BJ (cell line): ENCODE data around the gene KLF15. TPM values are rescaled to one million over a fixed set of nuclear protein-coding genes. Genes with fewer than 3 reads are reported as not detected.

Source experiments
- CTCF ChIA-PET: fragments of 350-600 bp; formaldehyde crosslinking; extraction: SDS; loops from one replicate; lab custom pipeline; 2021; ENCODE audit warnings: antibody characterized with exemption, inconsistent platforms; lab: Yijun Ruan, JAX
- POLR2A ChIA-PET: fragments of 300-600 bp; sonication (Branson Sonifier 250); formaldehyde crosslinking; extraction: SDS; loops from one replicate; lab custom pipeline; 2021; ENCODE audit warnings: antibody characterized with exemption; lab: Charles Lee
- DNase-seq: peaks from one replicate; pipeline ENCODE4 v3.0.0-alpha.2; 2011; ENCODE audit warnings: low read depth
- H3K27me3 ChIP-seq: 2 replicates; pipeline ENCODE4 v1.6.0; 2011; ENCODE audit warnings: low read length; ENCODE audit not compliant: control insufficient read depth, insufficient read depth
- H3K36me3 ChIP-seq: 2 replicates; pipeline ENCODE4 v1.5.1; 2011; ENCODE audit warnings: low read length; ENCODE audit not compliant: control insufficient read depth, insufficient read depth
- H3K4me3 ChIP-seq: 2 replicates; pipeline ENCODE4 v1.5.1; 2011; ENCODE audit warnings: low read depth, mild to moderate bottlenecking, control low read depth, low read length
- CTCF ChIP-seq: IDR thresholded peaks from 2 replicates; pipeline ENCODE4 v1.5.1; 2011; ENCODE audit warnings: low read depth, mild to moderate bottlenecking, control low read depth, inconsistent platforms, low read length, moderate library complexity; ENCODE audit not compliant: insufficient read depth
- polyA plus RNA-seq: library from polyadenylated mRNA; depleted of rRNA; stranded (reverse); fragments of >200 nt; gene quantifications from 2 replicates; pipeline ENCODE4 v1.2.3, GENCODE V29; 2011

Gene KLF15
- polyA plus RNA-seq, 1 experiment: 0.44 TPM

GRCh38 chr3:126355251-126355650 lies 2.0 kb downstream of the KLF15 start:
- POLR2A ChIA-PET: no interaction called here
- CTCF ChIA-PET: interaction anchor here (1.4 kb wide), 1 partner anchor 109 kb away, joined by 3 read pairs; no protein-coding TSS in a partner anchor

GRCh38 chr3:126354776-126355175 lies 2.4 kb downstream of the KLF15 start:
- no peak overlapping the region for H3K4me3 ChIP-seq
- no peaks in the 10 kb centered on the region for H3K36me3 ChIP-seq
- CTCF ChIA-PET: interaction anchor here (1.4 kb wide), 1 partner anchor 108 kb away, joined by 3 read pairs; no protein-coding TSS in a partner anchor
- no peak for DNase-seq
- POLR2A ChIA-PET: no interaction called here
- peaks cover 8% of the 10 kb centered on the region for H3K27me3 ChIP-seq
- TF ChIP-seq CTCF: no peak

More at GRCh38 chr3:126355251-126355650, 2.0 kb downstream of the KLF15 start:
- TF ChIP-seq CTCF: no peak
- Histone ChIP-seq H3K36me3 (no peaks in the 10 kb centered on the region), H3K27me3 (peaks cover 13% of the 10 kb centered on the region), H3K4me3 (no peak overlapping the region)
- no peak for DNase-seq

GRCh38 chr3:126353694-126354321 lies 3.4 kb downstream of the KLF15 start:
- TF ChIP-seq CTCF: no peak
- peaks cover 7% of the 10 kb centered on the region for H3K27me3 ChIP-seq
- no peaks in the 10 kb centered on the region for H3K36me3 ChIP-seq
- CTCF ChIA-PET: interaction anchor here (1.4 kb wide), 1 partner anchor 107 kb away, joined by 3 read pairs; no protein-coding TSS in a partner anchor
- POLR2A ChIA-PET: no interaction called here
- DNase-seq: no peak
- H3K4me3 ChIP-seq: no peak overlapping the region

GRCh38 chr3:126352476-126353454 lies 4.4 kb downstream of the KLF15 start:
- DNase-seq: no peak
- no peaks in the 10 kb centered on the region for H3K36me3 ChIP-seq
- H3K4me3 ChIP-seq: no peak overlapping the region
- POLR2A ChIA-PET: no interaction called here
- no peaks in the 10 kb centered on the region; the same call in 1 of the 2 replicates for H3K27me3 ChIP-seq
- CTCF ChIA-PET: no interaction called here
- TF ChIP-seq CTCF: no peak

GRCh38 chr3:126351771-126352475 lies 5.3 kb downstream of the KLF15 start:
- TF ChIP-seq CTCF: no peak
- POLR2A ChIA-PET: no interaction called here

More at GRCh38 chr3:126351771-126352475, 5.3 kb downstream of the KLF15 start:
- DNase-seq: no peak
- CTCF ChIA-PET: interaction anchor here (2.2 kb wide), 1 partner anchor 10 kb away, joined by 4 read pairs; no protein-coding TSS in a partner anchor
- Histone ChIP-seq H3K4me3 (no peak overlapping the region), H3K36me3 (no peaks in the 10 kb centered on the region), H3K27me3 (no peaks in the 10 kb centered on the region; the same call in 1 of the 2 replicates)
